ENCODE data around the gene CFAP92.

Gene CFAP92

DNA sequence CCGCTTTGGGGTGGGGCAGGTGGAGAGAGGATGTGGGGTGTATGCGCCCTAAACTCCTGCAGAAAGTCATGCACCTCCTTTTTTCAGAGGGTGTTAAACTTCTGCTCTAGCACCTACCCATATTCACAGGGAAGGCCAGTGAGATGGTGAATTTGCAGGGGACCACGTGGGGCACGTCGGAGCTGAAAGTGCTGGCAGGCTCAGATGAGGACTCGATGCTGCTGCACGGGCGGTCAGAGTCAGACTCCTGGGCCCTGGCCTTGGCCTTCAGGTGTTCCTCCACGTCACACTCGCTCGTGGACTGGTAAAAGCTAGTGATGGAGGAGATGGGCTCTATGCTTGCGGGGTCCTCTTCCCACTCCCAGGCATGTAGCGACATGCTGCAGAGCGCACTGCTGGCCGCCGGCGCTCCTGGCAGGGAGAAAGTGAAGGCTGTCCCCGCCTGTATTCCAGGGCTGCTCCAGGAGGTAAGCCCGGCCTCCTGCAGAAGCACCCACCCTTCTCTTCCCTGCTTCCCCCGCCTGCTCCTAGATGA is 883 bp downstream of the CFAP92 start:
- no peak for DNase-seq (ENCODE audit: low read depth in 1 of 2, low spot score in 1 of 2)

DNA sequence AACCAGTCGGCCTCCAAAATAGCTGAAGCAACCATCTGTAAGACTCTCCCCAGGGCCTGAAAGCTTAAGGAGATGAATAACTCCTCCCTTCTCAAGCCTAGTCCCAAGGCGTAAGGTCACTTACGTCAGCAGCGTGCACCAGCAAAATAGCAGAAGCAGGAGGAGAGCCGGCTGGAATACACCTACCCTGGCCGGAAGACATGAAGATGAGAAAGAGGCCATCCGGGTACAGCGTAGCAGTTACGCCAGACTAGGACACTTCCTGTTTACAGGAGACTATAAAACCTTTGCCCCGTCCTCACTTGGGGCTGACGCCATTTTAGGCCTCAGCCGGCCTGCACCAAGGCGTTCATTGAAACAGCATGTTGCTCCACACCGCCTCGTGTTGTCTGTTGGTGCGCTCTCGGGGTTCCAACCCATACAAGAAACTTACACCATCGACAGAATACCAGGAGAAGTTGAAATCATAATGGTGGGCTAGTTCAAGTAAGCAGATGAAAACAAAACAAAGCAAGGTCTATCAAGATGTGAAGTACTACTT is 2.5 kb downstream of the CFAP92 start:
- no peak for DNase-seq (ENCODE audit: low read depth in 1 of 2, low spot score in 1 of 2)

GRCh38 chr3:128988286-128988685 is 5.6 kb downstream of the CFAP92 start:
- no peak for DNase-seq (ENCODE audit: low read depth in 1 of 2, low spot score in 1 of 2)

GRCh38 chr3:128987302-128988100 is 6.4 kb downstream of the CFAP92 start:
- DNase-seq (ENCODE audit: low read depth in 1 of 2, low spot score in 1 of 2) = no peak

- DNase-seq (ENCODE audit: low read depth in 1 of 2, low spot score in 1 of 2) = no peak
Observed at GRCh38 chr3:128984596-128984995, 9.3 kb downstream of the CFAP92 start.

- no peak for DNase-seq (ENCODE audit: low read depth in 1 of 2, low spot score in 1 of 2)
Observed at GRCh38 chr3:128983293-128984069, 10.4 kb downstream of the CFAP92 start.

DNA sequence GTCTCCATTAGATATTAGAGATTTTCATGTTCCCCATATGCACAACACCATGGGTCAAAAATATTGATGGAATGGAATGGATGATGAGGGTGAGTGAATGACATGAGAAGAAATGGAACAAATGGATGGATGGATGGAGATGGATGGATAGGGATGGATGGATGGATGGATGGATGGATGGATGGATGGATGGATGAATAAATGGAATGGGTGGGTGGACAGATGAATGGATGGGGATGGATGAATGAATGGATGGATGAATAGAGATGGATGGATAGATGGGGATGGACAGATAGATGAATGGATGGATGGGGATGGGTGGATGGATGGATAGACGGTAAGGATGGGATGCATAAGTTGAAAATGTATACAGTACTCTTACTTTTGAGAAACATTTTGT is 18.6 kb downstream of the CFAP92 start:
- no peak for DNase-seq (ENCODE audit: low read depth in 1 of 2, low spot score in 1 of 2)

DNA sequence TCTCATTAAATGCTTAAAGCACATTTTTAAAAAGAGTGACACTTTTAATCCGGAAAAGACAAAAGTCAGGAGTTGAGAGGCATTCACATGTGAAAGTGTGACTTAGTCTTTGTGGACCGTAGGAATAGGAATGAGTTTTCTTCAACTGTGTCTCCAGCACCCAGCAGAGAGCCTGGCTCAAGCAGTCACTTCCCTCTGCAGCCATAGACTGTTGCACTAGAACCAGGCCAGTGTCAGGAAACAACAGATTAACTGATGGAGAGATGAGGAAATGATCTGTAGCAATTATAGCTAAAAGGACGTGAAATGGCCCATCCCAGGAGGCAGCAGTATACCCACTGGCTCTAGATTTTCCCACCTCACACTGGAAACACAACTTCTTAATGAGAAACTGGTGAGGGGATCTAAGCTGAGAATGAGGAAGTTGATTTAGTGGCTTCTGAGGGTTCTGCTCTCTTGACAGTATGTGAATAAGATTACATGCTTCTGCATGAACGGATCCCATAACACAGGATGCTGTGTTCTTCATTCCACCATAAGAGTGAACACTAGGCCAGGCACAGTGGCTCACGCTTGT is 19.8 kb downstream of the CFAP92 start:
- no peak for DNase-seq (ENCODE audit: low read depth in 1 of 2, low spot score in 1 of 2)

- no peak for DNase-seq (ENCODE audit: low read depth in 1 of 2, low spot score in 1 of 2)
Observed at GRCh38 chr3:128971421-128972100, 22.3 kb downstream of the CFAP92 start.

DNA sequence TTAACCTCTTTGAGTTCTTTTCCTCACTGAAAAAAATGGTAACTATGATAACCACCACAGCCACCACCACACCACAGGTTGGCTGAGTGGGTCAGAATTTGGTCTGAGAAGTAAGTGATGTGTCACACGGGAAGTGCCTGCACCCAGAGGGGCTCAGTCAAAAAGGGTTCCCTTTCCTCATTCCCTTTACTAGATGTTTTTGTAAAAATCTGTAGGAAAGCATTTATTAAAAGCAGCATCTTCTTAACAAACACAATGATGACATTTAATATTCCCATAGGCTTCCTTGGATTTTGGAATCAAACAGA is 23.2 kb downstream of the CFAP92 start:
- DNase-seq (ENCODE audit: low read depth in 1 of 2, low spot score in 1 of 2) = no peak

GRCh38 chr3:128969993-128970739 is 23.7 kb downstream of the CFAP92 start:
- DNase-seq (ENCODE audit: low read depth in 1 of 2, low spot score in 1 of 2) = peak; percentile 41 to 51

GRCh38 chr3:128967748-128968355 is 26.0 kb downstream of the CFAP92 start:
- no peak for DNase-seq (ENCODE audit: low read depth in 1 of 2, low spot score in 1 of 2)

GRCh38 chr3:128965818-128966217 is 28.1 kb downstream of the CFAP92 start:
- no peak for DNase-seq (ENCODE audit: low read depth in 1 of 2, low spot score in 1 of 2)

- no peak for DNase-seq (ENCODE audit: low read depth in 1 of 2, low spot score in 1 of 2)
Observed at GRCh38 chr3:128965280-128965679, 28.6 kb downstream of the CFAP92 start.

- no peak for DNase-seq (ENCODE audit: low read depth in 1 of 2, low spot score in 1 of 2)
Observed at GRCh38 chr3:128956440-128956839, 37.4 kb downstream of the CFAP92 start.

DNA sequence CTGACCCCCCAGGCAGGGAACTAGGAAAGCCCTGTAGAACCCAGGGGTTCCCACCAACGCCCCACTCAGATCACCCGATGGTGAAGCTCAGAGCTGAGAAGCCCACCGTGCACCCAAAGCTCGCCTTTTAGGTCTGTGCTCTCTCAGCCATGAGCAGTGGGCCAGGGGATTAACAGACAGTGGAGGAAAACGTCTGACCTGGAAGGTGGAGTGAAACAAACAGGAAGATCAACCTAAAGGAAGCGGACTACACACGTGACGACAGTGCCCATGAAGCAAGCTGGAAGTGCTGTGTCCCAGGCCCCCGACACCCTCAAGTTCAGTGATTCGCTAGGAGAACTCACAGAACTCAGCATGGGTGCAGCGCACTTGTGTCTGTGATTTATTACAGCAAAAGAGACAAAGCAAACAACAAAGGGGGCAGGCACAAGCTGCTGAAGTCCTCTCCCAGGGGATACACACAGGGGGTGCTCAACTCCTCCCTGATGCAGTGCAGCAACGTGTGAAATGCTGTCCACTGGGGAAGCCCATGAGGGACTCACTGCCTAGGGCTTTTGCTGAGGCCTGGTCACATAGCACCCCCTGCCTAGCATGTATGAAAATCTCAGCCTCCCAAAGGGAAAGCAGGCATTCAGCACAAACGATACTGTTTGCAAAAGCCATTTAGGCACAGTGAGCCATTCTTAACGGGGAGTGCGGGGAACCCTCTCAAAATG is 43.5 kb downstream of the CFAP92 start:
- no peak for DNase-seq (ENCODE audit: low read depth in 1 of 2, low spot score in 1 of 2)

DNA sequence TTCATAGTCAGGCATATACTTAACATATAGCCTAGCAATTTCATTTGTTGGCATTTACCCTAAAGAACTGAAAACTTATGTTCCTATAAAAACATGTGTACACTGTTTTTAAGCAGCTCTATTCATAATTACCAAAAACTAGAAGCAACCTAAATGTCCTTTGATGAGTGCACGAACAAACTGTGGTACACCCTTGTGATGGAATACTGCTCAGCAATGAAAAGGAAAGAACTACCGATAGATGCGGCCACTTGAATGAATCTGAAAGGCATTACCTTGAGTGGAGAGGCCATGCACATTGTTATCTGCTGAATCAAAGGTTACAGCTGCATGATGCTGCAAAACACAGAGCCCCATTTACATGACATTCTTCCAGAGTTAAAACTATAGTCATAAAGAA is 44.7 kb downstream of the CFAP92 start:
- DNase-seq (ENCODE audit: low read depth in 1 of 2, low spot score in 1 of 2) = no peak

- DNase-seq (ENCODE audit: low read depth in 1 of 2, low spot score in 1 of 2) = no peak
Observed at GRCh38 chr3:128946411-128946810, 47.5 kb downstream of the CFAP92 start.

DNA sequence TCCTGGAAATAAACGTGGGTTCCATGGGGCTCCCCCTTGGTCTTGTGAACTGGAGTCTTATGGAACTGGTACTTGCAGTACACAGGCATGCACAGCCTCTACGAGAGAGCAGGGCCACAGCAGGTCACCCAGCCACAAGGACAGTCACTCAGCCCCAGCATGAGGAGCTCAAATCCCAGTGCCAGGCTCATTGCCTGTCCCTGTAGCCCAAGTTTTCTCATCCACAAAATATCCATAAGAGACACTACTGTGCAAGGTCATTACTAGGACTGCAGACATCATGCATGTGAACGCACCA is 48.0 kb downstream of the CFAP92 start:
- DNase-seq (ENCODE audit: low read depth in 1 of 2, low spot score in 1 of 2) = no peak
